Measurements from ENCODE around the gene MRPL54.

The MRPL54 gene

DNA sequence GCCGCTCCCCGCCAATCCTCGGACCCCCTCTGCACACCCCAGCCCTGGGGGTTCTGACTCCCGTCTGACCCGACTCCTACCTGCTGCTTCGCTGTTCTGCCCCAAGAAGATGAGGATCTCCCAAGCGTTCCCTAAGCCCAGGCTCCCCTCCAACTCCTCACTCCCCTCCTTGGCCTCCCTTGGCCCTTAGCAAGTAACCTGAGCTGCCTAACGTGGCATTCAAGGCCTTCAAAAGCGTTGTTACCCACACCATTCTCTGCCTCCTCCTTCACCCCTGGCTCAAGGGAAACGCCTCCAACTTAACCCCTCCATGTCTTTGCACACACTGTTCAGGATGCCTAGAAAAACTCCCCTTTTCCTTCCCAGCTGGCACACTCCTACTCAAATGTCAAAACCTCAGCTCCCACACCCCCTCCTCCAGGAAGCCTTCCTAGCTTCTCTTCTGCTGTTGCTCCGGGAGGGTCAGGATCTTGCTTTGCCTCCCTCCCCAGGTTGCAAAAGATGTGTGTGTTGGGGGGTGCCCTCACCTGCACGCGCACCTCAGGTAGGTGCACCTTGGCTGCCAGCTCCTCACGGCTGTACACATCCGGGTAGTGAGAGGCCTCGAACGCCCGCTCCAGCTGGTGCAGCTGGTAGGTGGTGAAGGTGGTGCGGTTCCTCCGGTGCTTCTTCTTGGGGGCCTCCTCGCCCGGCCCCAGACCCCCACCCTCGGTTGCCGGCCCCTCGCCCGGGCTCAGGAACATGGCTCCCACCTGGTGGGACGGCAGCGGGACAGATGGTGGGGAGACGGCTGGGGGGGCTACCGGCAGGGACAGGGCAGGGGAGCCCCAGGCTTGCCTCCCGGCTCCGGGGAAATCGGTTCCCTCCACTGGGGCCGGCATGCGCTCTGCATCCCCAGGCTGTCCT, 8.8 kb downstream of the MRPL54 start:
- H3K4me3 ChIP-seq (ENCODE audit: low read length), result no peak overlapping the region
- H3K4me2 ChIP-seq (ENCODE audit: low read length), result no peak overlapping the region
- no peaks in the 10 kb centered on the region for H3K4me1 ChIP-seq (ENCODE audit: control insufficient read depth, insufficient read depth, low read length)
- H3K9me3 ChIP-seq (replicated peaks; ENCODE audit: low read length), result no peaks in the 10 kb centered on the region
- no peak overlapping the region for H3K9ac ChIP-seq (ENCODE audit: low read depth, low read length)
- peaks cover 11% of the 10 kb centered on the region for H3K27me3 ChIP-seq (ENCODE audit: control insufficient read depth, insufficient read depth, low read length)
- H3K36me3 ChIP-seq (ENCODE audit: insufficient read depth, low read length), result peaks cover 16% of the 10 kb centered on the region

GRCh38 chr19:3771906-3772455, 9.5 kb downstream of the MRPL54 start, which contains the start of gene RAX2:
TSS of gene RAX2 (minus strand) at chr19:3772228. CDS start at chr19:3771742, 486 bp downstream.
- H3K27me3 ChIP-seq (ENCODE audit: control insufficient read depth, insufficient read depth, low read length), result peaks cover 11% of the 10 kb centered on the region
- H3K36me3 ChIP-seq (ENCODE audit: insufficient read depth, low read length), result peaks cover 9% of the 10 kb centered on the region
- H3K4me3 ChIP-seq (ENCODE audit: low read length), result no peak within 1 kb of the TSS
- no peak within 1 kb of the TSS for H3K4me2 ChIP-seq (ENCODE audit: low read length)
- H3K9me3 ChIP-seq (replicated peaks; ENCODE audit: low read length), result no peaks in the 10 kb centered on the region
- H3K4me1 ChIP-seq (ENCODE audit: control insufficient read depth, insufficient read depth, low read length), result no peaks in the 10 kb centered on the region
- no peak within 1 kb of the TSS for H3K9ac ChIP-seq (ENCODE audit: low read depth, low read length)

- no peaks in the 10 kb centered on the region for H3K4me1 ChIP-seq (ENCODE audit: control insufficient read depth, insufficient read depth, low read length)
- H3K36me3 ChIP-seq (ENCODE audit: insufficient read depth, low read length), result no peaks in the 10 kb centered on the region
- H3K4me2 ChIP-seq (ENCODE audit: low read length), result no peak overlapping the region
- no peak overlapping the region for H3K4me3 ChIP-seq (ENCODE audit: low read length)
- no peaks in the 10 kb centered on the region for H3K9me3 ChIP-seq (replicated peaks; ENCODE audit: low read length)
- H3K9ac ChIP-seq (ENCODE audit: low read depth, low read length), result no peak overlapping the region
- H3K27me3 ChIP-seq (ENCODE audit: control insufficient read depth, insufficient read depth, low read length), result peaks cover 11% of the 10 kb centered on the region
Observed at GRCh38 chr19:3773814-3774515, 11.5 kb downstream of the MRPL54 start.

DNA sequence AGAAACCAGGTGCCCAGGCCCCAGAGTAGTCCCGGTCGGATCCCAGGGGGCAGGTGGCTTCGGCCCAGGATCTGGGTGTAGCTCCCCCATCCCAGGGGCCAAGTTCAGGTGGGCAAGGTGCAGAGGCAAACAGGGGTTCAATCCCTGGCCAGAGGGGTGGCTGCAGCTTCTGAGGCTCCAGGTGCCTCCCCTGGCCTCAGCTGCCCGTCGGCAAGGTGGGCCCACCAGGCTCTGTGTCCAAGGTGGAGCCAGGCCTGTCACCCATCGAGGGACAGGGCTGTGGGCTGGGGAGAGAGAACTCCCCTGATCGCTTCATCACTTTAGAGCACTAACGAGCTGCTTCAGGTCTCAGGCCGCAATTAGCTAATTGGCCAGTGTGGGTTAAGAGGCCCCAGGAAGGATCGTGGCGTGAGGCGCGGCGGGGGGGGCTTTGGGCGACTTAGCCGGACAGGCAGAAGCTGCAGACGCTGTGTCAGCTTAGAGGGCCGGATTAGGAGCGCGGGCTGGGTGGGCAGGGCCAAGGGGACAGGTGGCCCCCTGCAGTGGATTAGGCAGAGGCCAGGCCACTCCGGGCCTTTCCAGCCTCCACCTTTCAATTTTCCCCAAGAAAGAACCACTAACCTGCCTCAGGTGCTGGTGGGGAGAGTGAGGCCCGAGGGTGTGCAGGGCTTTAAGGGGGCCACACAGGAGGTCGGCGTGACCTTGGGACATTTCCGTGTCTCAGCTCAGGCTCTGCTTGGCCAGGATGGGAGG, 12.3 kb downstream of the MRPL54 start:
- no peak overlapping the region for H3K4me3 ChIP-seq (ENCODE audit: low read length)
- H3K9me3 ChIP-seq (replicated peaks; ENCODE audit: low read length), result no peaks in the 10 kb centered on the region
- no peaks in the 10 kb centered on the region for H3K36me3 ChIP-seq (ENCODE audit: insufficient read depth, low read length)
- H3K4me1 ChIP-seq (ENCODE audit: control insufficient read depth, insufficient read depth, low read length), result no peaks in the 10 kb centered on the region
- no peak overlapping the region for H3K4me2 ChIP-seq (ENCODE audit: low read length)
- no peak overlapping the region for H3K9ac ChIP-seq (ENCODE audit: low read depth, low read length)
- peaks cover 11% of the 10 kb centered on the region for H3K27me3 ChIP-seq (ENCODE audit: control insufficient read depth, insufficient read depth, low read length)

DNA sequence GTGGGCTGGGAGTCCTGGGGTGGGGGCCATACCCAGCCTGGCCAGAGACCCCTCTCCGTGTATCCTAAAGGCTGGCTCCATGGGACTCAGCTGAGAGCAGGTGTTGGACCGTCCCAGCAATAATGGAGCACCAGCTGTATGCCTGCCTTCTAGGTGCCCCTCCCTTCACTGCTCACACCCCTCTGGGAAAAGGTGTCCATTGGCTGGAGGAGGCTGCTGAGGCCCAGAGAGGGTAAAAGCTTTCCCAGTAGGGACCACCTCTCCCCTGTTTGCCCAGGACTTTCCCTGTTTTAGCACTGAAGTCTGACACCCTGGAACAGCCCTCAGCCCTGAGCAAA, 12.9 kb downstream of the MRPL54 start:
- H3K9ac ChIP-seq (ENCODE audit: low read depth, low read length), result no peak overlapping the region
- H3K4me3 ChIP-seq (ENCODE audit: low read length), result no peak overlapping the region
- H3K4me2 ChIP-seq (ENCODE audit: low read length), result no peak overlapping the region
- H3K4me1 ChIP-seq (ENCODE audit: control insufficient read depth, insufficient read depth, low read length), result no peaks in the 10 kb centered on the region
- no peaks in the 10 kb centered on the region for H3K36me3 ChIP-seq (ENCODE audit: insufficient read depth, low read length)
- H3K9me3 ChIP-seq (replicated peaks; ENCODE audit: low read length), result no peaks in the 10 kb centered on the region
- peaks cover 11% of the 10 kb centered on the region for H3K27me3 ChIP-seq (ENCODE audit: control insufficient read depth, insufficient read depth, low read length)

GRCh38 chr19:3775831-3776230, 13.3 kb downstream of the MRPL54 start:
- Histone ChIP-seq H3K27me3 (ENCODE audit: control insufficient read depth, insufficient read depth, low read length) (peaks cover 11% of the 10 kb centered on the region), H3K9ac (ENCODE audit: low read depth, low read length) (no peak overlapping the region), H3K9me3 (replicated peaks; ENCODE audit: low read length) (no peaks in the 10 kb centered on the region), H3K4me1 (ENCODE audit: control insufficient read depth, insufficient read depth, low read length) (no peaks in the 10 kb centered on the region), H3K4me2 (ENCODE audit: low read length) (no peak overlapping the region), H3K36me3 (ENCODE audit: insufficient read depth, low read length) (no peaks in the 10 kb centered on the region), H3K4me3 (ENCODE audit: low read length) (no peak overlapping the region)

DNA sequence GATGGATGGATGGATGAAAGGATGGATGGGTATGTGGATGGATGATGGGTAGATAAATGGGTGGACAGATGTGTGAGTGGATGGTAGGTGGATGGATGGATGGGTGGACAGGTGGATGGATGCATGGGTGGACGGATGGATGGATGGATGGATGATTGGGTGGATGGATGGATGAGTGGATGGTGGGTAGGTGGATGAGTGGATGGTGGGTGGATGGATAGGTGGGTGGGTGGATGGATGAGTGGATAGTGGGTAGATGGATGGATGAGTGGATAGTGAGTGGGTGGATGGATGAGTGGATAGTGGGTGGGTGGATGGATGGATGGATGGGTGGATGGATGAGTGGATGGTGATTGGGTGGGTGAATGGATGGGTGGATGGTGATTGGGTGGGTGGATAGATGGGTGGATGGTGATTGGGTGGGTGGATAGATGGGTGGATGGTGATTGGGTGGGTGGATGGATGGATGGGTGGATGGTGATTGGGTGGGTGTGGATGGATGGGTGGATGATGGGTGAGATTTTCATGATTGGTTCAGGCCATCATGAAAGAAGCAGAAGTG, 14.1 kb downstream of the MRPL54 start:
- Histone ChIP-seq H3K4me2 (ENCODE audit: low read length) (no peak overlapping the region), H3K36me3 (ENCODE audit: insufficient read depth, low read length) (no peaks in the 10 kb centered on the region), H3K4me1 (ENCODE audit: control insufficient read depth, insufficient read depth, low read length) (no peaks in the 10 kb centered on the region), H3K9ac (ENCODE audit: low read depth, low read length) (no peak overlapping the region), H3K4me3 (ENCODE audit: low read length) (no peak overlapping the region), H3K9me3 (replicated peaks; ENCODE audit: low read length) (peaks cover 5% of the 10 kb centered on the region), H3K27me3 (ENCODE audit: control insufficient read depth, insufficient read depth, low read length) (peaks cover 11% of the 10 kb centered on the region)

DNA sequence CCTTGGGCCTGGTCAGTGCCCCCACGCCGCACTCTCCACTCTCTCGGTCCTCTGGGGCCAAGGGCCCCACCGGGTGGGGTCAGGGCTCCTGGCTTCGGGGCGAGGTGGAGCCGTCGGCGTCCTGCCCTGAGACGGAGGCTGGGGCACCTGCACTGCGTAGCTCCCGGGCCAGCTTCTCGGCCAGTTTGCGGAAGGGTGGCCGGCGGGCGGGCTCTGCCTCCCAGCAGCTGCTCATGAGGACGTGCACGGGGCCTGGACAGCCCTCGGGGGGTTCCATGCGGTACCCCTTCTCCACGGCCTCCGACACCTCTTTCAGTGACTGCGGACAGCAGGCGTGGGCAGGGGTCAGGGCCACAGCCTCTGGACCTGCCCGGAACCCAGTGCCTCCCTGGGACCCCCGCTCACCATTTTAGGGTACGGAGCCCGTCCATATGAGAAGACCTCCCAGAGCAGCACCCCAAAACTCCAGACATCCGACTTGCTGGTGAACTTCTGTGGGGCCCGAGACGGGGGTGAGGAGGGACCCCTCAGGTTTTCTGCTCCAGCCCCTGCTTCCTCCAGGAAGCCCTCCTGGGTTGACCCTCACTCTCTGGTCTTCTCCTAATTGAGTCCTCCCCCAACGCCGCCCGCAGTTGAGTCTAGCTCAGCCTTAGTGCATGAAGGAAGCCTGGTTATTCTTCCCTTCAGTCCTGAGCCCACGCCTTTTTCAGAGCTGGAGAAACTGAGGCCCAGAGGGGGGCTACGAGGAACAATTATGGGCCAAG, 15.8 kb downstream of the MRPL54 start:
- Histone ChIP-seq H3K9ac (ENCODE audit: low read depth, low read length) (no peak overlapping the region), H3K27me3 (ENCODE audit: control insufficient read depth, insufficient read depth, low read length) (peaks cover 11% of the 10 kb centered on the region)

GRCh38 chr19:3778899-3779723, 16.6 kb downstream of the MRPL54 start:
- H3K4me3 ChIP-seq (ENCODE audit: low read length), result no peak overlapping the region
- no peaks in the 10 kb centered on the region for H3K36me3 ChIP-seq (ENCODE audit: insufficient read depth, low read length)
- no peaks in the 10 kb centered on the region for H3K4me1 ChIP-seq (ENCODE audit: control insufficient read depth, insufficient read depth, low read length)
- H3K27me3 ChIP-seq (ENCODE audit: control insufficient read depth, insufficient read depth, low read length), result peaks cover 6% of the 10 kb centered on the region
- no peak overlapping the region for H3K4me2 ChIP-seq (ENCODE audit: low read length)
- H3K9me3 ChIP-seq (replicated peaks; ENCODE audit: low read length), result peaks cover 15% of the 10 kb centered on the region
- H3K9ac ChIP-seq (ENCODE audit: low read depth, low read length), result no peak overlapping the region

More for the DNA sequence above, 15.8 kb downstream of the MRPL54 start:
- Histone ChIP-seq H3K4me3 (ENCODE audit: low read length) (no peak overlapping the region), H3K4me1 (ENCODE audit: control insufficient read depth, insufficient read depth, low read length) (no peaks in the 10 kb centered on the region), H3K36me3 (ENCODE audit: insufficient read depth, low read length) (no peaks in the 10 kb centered on the region), H3K4me2 (ENCODE audit: low read length) (no peak overlapping the region), H3K9me3 (replicated peaks; ENCODE audit: low read length) (peaks cover 15% of the 10 kb centered on the region)

DNA sequence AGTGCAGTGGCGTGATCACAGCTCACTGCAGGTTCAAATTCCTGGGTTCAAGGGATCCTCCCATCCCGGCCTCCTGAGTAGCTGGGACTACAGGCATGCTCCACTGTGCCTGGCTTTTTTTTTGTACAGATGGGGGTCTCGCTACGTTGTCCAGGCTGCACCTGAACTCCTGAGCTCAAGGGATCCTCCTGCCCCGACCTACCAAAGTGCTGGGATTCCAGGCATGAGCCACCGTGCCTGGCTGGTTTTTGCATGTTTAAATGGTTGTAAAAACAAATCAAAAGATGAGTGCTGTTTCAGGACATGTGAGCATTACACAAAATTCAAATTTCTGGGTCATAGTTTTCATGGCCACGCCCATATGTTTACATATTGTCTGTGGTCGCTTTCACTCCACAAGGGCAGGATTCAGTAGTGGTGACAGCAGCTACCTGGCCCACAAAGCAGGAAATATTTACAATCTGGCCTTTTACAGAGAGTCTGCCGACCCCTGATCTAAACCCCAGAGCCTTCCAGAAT, 18.4 kb downstream of the MRPL54 start:
- Histone ChIP-seq H3K4me3 (ENCODE audit: low read length) (no peak overlapping the region), H3K36me3 (ENCODE audit: insufficient read depth, low read length) (no peaks in the 10 kb centered on the region), H3K27me3 (ENCODE audit: control insufficient read depth, insufficient read depth, low read length) (peaks cover 13% of the 10 kb centered on the region), H3K4me2 (ENCODE audit: low read length) (no peak overlapping the region), H3K9ac (ENCODE audit: low read depth, low read length) (no peak overlapping the region), H3K4me1 (ENCODE audit: control insufficient read depth, insufficient read depth, low read length) (no peaks in the 10 kb centered on the region), H3K9me3 (replicated peaks; ENCODE audit: low read length) (peaks cover 15% of the 10 kb centered on the region)
